Heart left ventricle (tissue), 16 donors: ENCODE results near the gene SRC. TPM values are rescaled to one million over a fixed set of nuclear protein-coding genes. Genes with fewer than 3 reads are reported as not detected.

Source experiments
- ATAC-seq, 4 donors: fragments of 200-7000 bp; cut with Tn5 transposase; one replicate each; pipeline ENCODE4 v1.9.1; 2020 to 2022; ENCODE audit warnings: moderate library complexity in 4 of 4, mild to moderate bottlenecking in 3 of 4, moderate number of reproducible peaks in 1 of 4
- DNase-seq, 5 donors: peaks; one replicate each; pipeline ENCODE4 v3.0.0-alpha.2; 2020
- H3K27ac ChIP-seq, 12 donors: fragments of 200-600 bp; sonication (generic) in 4 of 12; one replicate each; pipeline versions ENCODE4 v1.5.0 to v1.8.0; 2016 to 2022; ENCODE audit warnings: mild to moderate bottlenecking in 2 of 12
- H3K27me3 ChIP-seq, 9 donors: fragments of 200-600 bp; sonication (generic) in 2 of 9; one replicate each; pipeline versions ENCODE4 v1.5.1 to v1.8.0; 2016 to 2022; ENCODE audit warnings: mild to moderate bottlenecking in 3 of 9
- H3K36me3 ChIP-seq, 9 donors: fragments of 200-600 bp; sonication (generic) in 2 of 9; one replicate each; pipeline versions ENCODE4 v1.5.0 to v1.8.0; 2018 to 2022; ENCODE audit warnings: mild to moderate bottlenecking in 2 of 9
- H3K4me1 ChIP-seq, 12 donors: fragments of 200-600 bp; sonication (generic) in 4 of 12; one replicate each; pipeline versions ENCODE4 v1.5.0 to v1.8.0; 2016 to 2022; ENCODE audit warnings: mild to moderate bottlenecking in 3 of 12
- H3K4me3 ChIP-seq, 12 donors: fragments of 200-600 bp; sonication (generic) in 4 of 12; one replicate each; pipeline versions ENCODE4 v1.5.0 to v1.8.0; 2017 to 2022; ENCODE audit warnings: mild to moderate bottlenecking in 9 of 12, moderate library complexity in 4 of 12
- H3K9me3 ChIP-seq, 12 donors: fragments of 200-600 bp; sonication (generic) in 4 of 12; one replicate each; pipeline versions ENCODE4 v1.5.0 to v1.8.0; 2016 to 2022; ENCODE audit warnings: mild to moderate bottlenecking in 1 of 12
- POLR2A ChIP-seq, 2 donors: fragments of 450-650 bp; IDR thresholded peaks; one replicate each; pipeline ENCODE4 v1.6.1; 2017; ENCODE audit warnings: antibody characterized with exemption in 2 of 2, mild to moderate bottlenecking in 2 of 2, moderate library complexity in 2 of 2
- WGBS, 4 donors: extraction: QIAGEN DNeasy Blood & Tissue Kit in 2 of 4; methylation state at CpG; one replicate each; pipeline versions ENCODE4 v1.1.5 to v1.1.7; 2013 to 2018; 5-methylcytosine and 5-hydroxymethylcytosine counted together
- intact Hi-C, 10 donors: fragments of 100-400 bp; cut with DNase I; formaldehyde crosslinking; loops; one replicate each; pipeline versions ENCODE4 v1.11.1 to v1.14.2; 2022
- polyA plus RNA-seq, 2 donors: library from polyadenylated mRNA; stranded (reverse); fragments of 200-250 nt; gene quantifications; one replicate each; pipeline ENCODE4 v1.2.3, GENCODE V29; 2013
- total RNA-seq, 9 donors: library from RNA; depleted of rRNA in 2 of 9; stranded (reverse); fragments of >200 nt in 2 of 9; fragmentation: NEBNext Ultra II Directional in 3 of 9; extraction: Animal tissue kit (Norgen Biotek cat#: 25700) in 3 of 9; gene quantifications; one replicate each; pipeline versions ENCODE4 v1.1.0 to v1.2.4, GENCODE V29; 2016 to 2023
- TF ChIP-seq, protein P1 (sequence below), 12 donors: fragments of 200-600 bp; sonication (generic) in 4 of 12; IDR thresholded peaks; one replicate each; pipeline versions ENCODE4 v1.5.0 to v1.8.0; 2018 to 2022; ENCODE audit warnings: antibody characterized with exemption in 12 of 12, mild to moderate bottlenecking in 5 of 12
- donor health status: ischemic (EF 13 %, LVEDD 7.1; RV severe dilation, severe dysfunction).
- donor health status: healthy with polysubstance abuse.
- donor health status: DM: no; HTN: yes; CAD: no.
- donor health status: DM: no; HTN: no; CAD: no.
- donor health status: ischemic (EF 25% LVEDD 6.9; RV normal size, moderate dysfunction).
- donor health status: ischemic (EF 25% LVEDD 5.7; RV mildly dilated, moderate dysfunction).
- donor health status: healthy.
- donor health status: DM: yes; HTN: yes; CAD: no.
- donor health status: ischemic (EF 35%, LVEDD 5.7; RV mildly dilated, moderate dysfunction).
- donor health status: nonischemic (EF 11% LVEDD 7.7; RV severe dilation, severe dysfunction).
- donor health status: DM: yes; HTN: yes; CAD: no.
- donor health status: PGD.
- donor health status: ischemic (EF 29% LVEDD 5.4; RV normal size, mild dysfunction).
- donor health status: nonischemic (EF 23%, LVEDD 6.1; RV moderate dilation, normal function).

The SRC gene
- total and polyA plus RNA-seq, 11 donors: 2.5 to 19.9 (median 5.1) TPM

DNA sequence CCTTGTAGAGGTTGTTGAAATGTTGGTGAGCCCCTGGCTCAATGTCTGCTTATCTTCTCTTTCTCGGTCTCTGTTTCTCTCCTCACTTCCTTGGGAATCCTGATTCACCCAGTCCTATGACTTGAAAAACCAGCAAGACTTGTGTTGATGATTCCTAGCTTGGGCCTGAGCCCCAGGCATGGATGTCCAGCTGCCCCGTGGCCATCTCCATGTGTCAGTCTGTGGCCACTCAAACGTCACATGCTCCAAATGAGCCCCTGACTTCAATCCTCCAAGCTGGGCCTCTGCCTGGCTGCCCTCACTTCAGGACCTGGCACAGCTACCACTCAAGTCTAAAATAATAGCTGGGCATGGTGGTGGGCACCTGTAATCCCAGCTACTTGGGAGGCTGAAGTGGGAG lies 81.0 kb downstream of the SRC start:
- DNase-seq (no peak), ATAC-seq (no peak)
- no peaks in the 10 kb centered on the region for H3K4me1 ChIP-seq
- intact Hi-C loops: no loop called here
- H3K27ac ChIP-seq: no peak overlapping the region
- H3K4me3 ChIP-seq: no peak overlapping the region
- no peaks in the 10 kb centered on the region for H3K36me3 ChIP-seq
- no peaks in the 10 kb centered on the region for H3K9me3 ChIP-seq
- TF ChIP-seq, protein P1, sequence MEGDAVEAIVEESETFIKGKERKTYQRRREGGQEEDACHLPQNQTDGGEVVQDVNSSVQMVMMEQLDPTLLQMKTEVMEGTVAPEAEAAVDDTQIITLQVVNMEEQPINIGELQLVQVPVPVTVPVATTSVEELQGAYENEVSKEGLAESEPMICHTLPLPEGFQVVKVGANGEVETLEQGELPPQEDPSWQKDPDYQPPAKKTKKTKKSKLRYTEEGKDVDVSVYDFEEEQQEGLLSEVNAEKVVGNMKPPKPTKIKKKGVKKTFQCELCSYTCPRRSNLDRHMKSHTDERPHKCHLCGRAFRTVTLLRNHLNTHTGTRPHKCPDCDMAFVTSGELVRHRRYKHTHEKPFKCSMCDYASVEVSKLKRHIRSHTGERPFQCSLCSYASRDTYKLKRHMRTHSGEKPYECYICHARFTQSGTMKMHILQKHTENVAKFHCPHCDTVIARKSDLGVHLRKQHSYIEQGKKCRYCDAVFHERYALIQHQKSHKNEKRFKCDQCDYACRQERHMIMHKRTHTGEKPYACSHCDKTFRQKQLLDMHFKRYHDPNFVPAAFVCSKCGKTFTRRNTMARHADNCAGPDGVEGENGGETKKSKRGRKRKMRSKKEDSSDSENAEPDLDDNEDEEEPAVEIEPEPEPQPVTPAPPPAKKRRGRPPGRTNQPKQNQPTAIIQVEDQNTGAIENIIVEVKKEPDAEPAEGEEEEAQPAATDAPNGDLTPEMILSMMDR (IDR thresholded peaks at IDR 0.05): no peak
- no peak for TF ChIP-seq POLR2A (IDR thresholded peaks at IDR 0.05)
- H3K27me3 ChIP-seq: peaks cover 0 to 25% (median 9%) of the 10 kb centered on the region in 9 donors
- 69 to 73% (median 72%) methylated on average over 3 of the region's 3 CpGs for WGBS, 4 donors

DNA sequence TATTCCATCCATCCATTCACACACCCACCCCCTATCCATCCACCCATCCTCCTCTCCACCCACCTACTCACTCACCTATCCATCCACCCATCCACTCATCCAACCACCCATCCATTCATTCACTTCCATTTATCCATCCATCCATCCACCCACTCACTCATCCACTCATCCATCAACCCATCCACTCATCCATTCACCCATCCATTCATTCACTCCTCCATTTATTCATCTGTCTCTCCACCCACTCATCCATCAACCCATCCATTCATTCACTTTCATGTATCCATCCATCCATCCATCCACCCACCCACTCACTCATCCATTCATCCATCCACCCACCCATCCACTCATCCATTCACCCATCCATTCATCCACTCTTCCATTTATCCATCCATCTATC lies 84.1 kb downstream of the SRC start:
- H3K36me3 ChIP-seq: no peaks in the 10 kb centered on the region
- TF ChIP-seq, protein P1 (IDR thresholded peaks at IDR 0.05): no peak
- TF ChIP-seq POLR2A (IDR thresholded peaks at IDR 0.05): no peak
- H3K4me3 ChIP-seq: no peak overlapping the region
- H3K9me3 ChIP-seq: no peaks in the 10 kb centered on the region
- ATAC-seq: no peak
- H3K4me1 ChIP-seq: no peaks in the 10 kb centered on the region
- no peak for DNase-seq
- intact Hi-C loops: no loop called here
- H3K27me3 ChIP-seq: peaks cover 0 to 21% (median 5%) of the 10 kb centered on the region in 9 donors
- no peak overlapping the region for H3K27ac ChIP-seq

DNA sequence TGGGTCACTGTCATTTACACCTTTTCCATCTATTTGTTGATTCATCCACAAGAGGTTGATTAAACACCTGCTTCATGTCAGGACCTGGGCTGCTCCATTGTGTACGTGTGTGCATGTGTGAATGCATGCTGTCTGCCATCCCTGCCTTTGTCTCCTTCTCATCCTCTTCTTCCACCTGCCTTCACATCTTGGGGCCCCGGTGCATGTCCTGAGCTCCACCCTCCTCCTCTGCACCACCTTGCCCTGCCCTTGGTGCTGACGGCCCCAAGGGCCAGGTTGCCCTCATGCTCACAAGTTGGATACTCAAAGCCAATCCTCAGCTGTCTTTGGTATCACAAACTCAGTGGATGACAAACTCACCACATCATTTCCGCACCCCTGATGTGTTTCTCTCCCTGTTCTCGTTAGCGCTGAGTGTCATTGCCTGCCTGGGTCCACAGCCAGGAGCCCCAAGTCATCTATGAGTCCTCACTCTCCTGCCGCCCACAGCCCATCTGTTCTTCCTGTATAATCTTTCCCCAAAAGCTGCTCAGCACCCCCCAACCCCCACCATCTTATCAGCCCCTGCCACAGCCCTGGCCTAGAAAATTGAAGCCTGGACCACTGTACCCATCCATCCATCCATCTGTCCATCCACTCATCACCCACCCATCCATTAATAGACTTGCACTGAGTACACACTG lies 85.0 kb downstream of the SRC start:
- ATAC-seq (no peak), DNase-seq (no peak)
- H3K36me3 ChIP-seq: no peaks in the 10 kb centered on the region
- intact Hi-C loops: no loop called here
- no peak overlapping the region for H3K4me3 ChIP-seq
- 74 to 75% (median 75%) methylated on average over 7 of the region's 7 CpGs for WGBS, 4 donors
- no peak overlapping the region for H3K27ac ChIP-seq
- H3K4me1 ChIP-seq: no peaks in the 10 kb centered on the region
- peaks cover 0 to 13% (median 0%) of the 10 kb centered on the region in 9 donors for H3K27me3 ChIP-seq
- no peaks in the 10 kb centered on the region for H3K9me3 ChIP-seq
- no peak for TF ChIP-seq POLR2A (IDR thresholded peaks at IDR 0.05)
- TF ChIP-seq, protein P1 (IDR thresholded peaks at IDR 0.05): no peak

DNA sequence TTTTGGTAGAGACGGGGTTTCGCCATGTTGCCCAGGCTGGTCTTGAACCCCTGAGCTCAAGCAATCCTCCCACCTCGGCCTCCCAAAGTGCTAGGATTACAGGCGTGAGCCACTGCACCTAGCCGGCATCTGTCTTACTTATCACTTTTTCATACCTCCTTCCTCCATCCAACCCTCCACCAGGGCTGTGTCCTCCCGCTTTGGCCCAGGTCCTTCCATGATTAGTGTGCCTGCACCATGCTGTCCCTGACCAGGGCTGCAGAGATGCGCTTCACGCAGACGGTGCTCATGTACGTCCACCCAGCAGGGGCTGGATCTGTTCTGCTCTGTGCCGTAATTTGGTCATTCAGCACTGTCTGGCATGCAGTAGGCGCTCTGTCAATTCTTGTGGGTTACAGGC lies 85.8 kb downstream of the SRC start:
- ATAC-seq: no peak
- no peak overlapping the region for H3K4me3 ChIP-seq
- no peak for TF ChIP-seq POLR2A (IDR thresholded peaks at IDR 0.05)
- TF ChIP-seq, protein P1 (IDR thresholded peaks at IDR 0.05): no peak
- H3K27me3 ChIP-seq: peaks cover 0 to 8% (median 0%) of the 10 kb centered on the region in 9 donors
- H3K36me3 ChIP-seq: no peaks in the 10 kb centered on the region
- WGBS, 4 donors: 88 to 93% (median 90%) methylated on average over 12 of the region's 12 CpGs
- intact Hi-C loops: no loop called here
- H3K9me3 ChIP-seq: no peaks in the 10 kb centered on the region
- DNase-seq: no peak
- H3K4me1 ChIP-seq: no peaks in the 10 kb centered on the region
- no peak overlapping the region for H3K27ac ChIP-seq
